Measurements from ENCODE around the gene RTF1. TPM values are rescaled to one million over a fixed set of nuclear protein-coding genes. Genes with fewer than 3 reads are reported as not detected.
A peak's percentile ranks its signal among the peaks of the same experiment; 100 is the strongest.

Gene RTF1
- total RNA-seq, 2 donors from 2014 or later = 18.2 to 23.5 TPM

GRCh38 chr15:41499109-41499851 is 82.4 kb downstream of the RTF1 start:
- intact Hi-C loops (cut with DNase I) = no loop called here
- no peak for ATAC-seq
- no peak for DNase-seq

DNA sequence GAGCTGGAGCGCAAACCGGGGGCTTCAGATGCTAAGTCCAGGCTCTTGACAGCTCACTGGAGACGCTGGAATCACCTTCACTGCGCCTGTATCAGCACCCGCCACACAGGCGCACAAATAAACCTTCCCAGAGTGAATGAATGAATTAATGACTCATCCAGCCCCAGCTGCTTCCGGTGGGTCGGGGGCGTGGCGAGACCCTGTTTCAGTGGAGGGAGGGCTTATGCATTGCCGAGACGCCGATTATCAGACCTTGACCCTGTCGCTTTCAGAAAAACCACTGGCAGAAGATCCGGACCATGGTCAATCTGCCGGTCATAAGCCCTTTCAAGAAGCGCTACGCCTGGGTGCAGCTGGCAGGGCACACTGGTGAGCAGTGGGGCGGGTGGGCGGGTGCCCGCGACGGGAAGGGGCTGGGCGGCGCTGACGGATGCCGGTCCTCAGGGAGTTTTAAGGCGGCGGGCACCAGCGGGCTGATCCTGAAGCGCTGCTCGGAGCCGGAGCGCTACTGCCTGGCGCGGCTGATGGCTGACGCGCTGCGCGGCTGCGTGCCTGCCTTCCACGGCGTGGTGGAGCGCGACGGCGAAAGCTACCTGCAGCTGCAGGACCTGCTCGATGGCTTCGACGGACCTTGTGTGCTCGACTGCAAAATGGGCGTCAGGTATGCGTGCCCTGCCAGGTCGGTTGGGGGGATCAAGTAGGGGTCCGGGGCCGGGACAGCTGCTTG is 84.5 kb downstream of the RTF1 start:
- ATAC-seq (peak; percentile 40 to 59), DNase-seq (no peak)

DNA sequence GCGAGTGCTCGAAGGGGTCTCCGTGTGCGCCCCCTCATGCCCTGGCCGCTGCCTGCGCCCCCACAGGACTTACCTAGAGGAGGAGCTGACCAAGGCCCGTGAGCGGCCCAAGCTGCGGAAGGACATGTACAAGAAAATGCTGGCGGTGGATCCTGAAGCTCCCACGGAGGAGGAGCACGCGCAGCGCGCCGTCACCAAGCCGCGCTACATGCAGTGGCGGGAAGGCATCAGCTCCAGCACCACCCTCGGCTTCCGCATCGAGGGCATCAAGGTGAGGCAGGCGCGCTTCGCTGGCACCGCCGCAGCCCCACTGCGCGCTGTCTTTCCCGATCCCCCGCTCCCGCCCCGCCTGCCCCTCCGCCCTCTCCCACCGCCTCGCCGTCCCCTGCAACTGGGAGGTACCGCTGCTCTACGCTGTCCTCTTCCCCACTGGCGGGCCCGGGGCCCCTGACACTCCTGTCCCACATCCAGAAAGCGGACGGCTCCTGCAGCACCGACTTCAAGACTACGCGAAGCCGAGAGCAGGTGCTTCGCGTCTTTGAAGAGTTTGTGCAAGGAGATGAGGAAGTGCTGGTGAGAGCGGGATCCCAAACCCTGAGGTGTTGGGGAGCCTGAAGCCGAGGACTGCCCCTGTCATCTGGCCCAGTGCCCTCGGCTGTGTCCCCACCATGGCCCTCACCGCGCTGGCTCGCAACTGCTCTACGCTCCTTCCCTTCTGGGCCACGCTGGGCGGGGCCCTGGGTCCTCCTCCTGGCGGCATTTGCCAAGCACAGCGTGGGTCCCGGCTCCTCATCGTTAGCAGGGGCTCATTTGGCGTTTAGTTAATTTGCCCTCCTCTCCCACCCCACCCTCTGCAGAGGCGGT is 85.3 kb downstream of the RTF1 start:
- DNase-seq = no peak
- ATAC-seq = peak in 1 of 2 donors; percentile 32
- intact Hi-C loops (cut with DNase I) = no loop called here

More for the DNA sequence above, 84.5 kb downstream of the RTF1 start:
- intact Hi-C loops (cut with DNase I) = no loop called here

- intact Hi-C loops (cut with DNase I) = no loop called here
- ATAC-seq (no peak), DNase-seq (no peak)
Observed at GRCh38 chr15:41502795-41503668, 86.1 kb downstream of the RTF1 start.

- DNase-seq = no peak
- intact Hi-C loops (cut with DNase I) = no loop called here
- ATAC-seq = no peak
Observed at GRCh38 chr15:41503669-41504010, 86.7 kb downstream of the RTF1 start.

DNA sequence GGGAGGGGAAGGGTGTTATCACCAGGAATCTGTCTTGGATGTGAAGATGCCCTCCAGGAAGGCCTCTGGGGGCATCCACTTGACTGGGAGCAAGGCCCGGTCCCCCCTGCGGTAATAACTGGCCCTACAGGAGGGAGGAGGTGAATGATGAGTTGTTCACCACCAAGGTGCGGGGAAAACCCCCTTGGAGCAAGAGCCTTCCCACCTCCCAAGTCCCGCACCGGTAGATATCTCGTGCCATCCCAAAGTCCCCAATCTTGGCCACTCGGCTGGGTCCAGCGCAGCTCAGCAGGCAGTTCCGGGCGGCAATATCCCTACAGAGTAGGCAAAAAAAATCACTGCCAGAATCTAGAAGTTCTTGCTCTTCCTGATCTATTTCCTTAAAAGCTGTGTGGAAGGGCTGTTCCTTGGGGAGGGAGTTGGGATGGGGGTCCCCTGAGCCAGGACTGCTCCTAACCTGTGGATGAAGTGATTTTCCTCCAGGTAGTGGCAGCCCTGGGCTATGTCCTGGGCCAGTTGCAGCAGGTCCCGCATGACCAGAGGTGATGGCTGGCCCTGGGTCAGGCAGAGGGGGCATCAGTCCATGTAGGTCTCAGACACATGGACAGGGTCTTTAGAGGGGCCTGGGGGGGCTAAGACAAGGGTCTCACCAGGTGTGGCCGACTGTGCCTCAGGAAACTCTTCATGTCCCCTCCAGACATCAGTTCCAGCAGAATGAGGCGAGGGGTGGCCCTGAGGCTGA is 88.0 kb downstream of the RTF1 start:
- ATAC-seq = no peak
- DNase-seq = no peak
- intact Hi-C loops (cut with DNase I) = no loop called here

- intact Hi-C loops (cut with DNase I) = no loop called here
- ATAC-seq (no peak), DNase-seq (no peak)
Observed at GRCh38 chr15:41505776-41506175, 88.9 kb downstream of the RTF1 start.

DNA sequence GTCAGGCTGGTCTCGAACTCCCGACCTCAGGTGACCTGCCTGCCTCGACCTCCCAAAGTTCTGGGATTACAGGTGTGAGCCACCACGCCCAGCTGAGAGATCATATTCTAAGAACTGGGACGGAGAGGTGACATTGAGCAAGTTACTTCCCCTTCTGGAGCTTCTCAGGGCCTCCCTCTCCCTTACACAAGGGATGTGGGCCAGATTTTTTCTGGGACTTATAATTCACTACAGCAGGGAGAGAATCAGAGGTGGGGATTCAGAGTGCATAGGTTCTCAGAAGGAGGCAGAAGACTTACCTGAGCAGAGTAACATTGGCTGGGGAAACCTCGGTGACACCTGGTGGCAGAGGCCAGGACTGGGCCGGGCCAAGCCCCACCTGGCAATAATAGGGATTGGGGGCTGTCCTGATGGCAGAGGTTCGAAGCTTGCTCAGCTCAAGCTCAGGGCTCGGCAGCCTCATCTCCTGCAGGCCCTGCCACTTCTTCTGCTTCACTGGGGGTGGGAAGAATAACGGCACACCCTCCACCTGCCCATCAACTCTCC is 90.0 kb downstream of the RTF1 start:
- ATAC-seq (no peak), DNase-seq (no peak)
- intact Hi-C loops (cut with DNase I) = no loop called here

- peak in 1 of 2 donors; percentile 20 for ATAC-seq
- intact Hi-C loops (cut with DNase I) = no loop called here
- no peak for DNase-seq
Observed at GRCh38 chr15:41507820-41508290, 91.0 kb downstream of the RTF1 start.

DNA sequence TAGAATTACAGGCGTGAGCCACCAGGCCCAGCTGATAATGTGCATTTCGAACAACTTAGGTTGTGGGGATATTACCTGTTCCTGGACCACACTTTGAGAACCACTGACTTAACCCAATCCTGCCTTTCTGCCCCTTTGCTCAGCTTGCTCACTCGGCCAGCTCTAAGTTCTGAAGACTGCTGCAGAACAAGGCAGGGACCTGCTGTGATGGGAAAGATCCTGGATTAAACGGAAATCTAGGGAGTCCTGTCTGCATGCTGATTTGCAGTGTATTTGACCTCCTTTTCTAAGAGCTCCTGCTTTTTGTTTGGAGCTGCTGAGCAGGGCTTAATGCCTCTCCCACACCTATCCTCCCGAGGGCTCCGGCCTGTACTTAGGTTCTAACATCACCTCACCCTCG is 93.8 kb downstream of the RTF1 start:
- no peak for DNase-seq
- ATAC-seq = no peak
- intact Hi-C loops (cut with DNase I) = no loop called here

DNA sequence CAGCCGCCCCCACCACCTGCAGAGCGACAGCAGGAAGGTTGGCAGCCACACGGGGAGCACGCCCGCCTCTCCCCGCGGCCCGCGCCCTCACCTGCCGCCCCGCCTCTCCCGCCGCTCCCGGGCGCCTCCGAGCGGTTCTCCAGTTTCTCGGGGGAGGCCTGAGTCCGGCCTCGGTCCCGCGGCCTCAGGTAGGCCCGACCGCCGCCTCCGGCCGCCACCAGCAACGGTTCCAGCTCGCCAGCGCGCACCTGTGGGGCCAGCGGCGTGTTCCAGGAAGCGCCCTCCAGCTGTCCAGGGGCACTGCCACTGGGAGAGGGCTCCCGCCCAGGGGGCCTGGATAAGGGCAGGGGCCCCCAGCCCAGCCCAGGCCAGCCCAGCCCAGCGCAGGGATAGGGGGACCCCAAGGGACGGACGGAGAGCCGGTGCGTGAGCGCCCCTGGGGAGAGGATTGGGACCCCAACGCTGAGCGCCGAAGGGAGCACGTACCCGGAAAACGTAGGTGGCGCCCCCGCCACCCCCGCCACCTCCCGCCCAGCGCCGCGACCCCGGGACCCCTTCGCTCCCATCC is 94.5 kb downstream of the RTF1 start:
- ATAC-seq = no peak
- intact Hi-C loops (cut with DNase I) = no loop called here
- DNase-seq = no peak

DNA sequence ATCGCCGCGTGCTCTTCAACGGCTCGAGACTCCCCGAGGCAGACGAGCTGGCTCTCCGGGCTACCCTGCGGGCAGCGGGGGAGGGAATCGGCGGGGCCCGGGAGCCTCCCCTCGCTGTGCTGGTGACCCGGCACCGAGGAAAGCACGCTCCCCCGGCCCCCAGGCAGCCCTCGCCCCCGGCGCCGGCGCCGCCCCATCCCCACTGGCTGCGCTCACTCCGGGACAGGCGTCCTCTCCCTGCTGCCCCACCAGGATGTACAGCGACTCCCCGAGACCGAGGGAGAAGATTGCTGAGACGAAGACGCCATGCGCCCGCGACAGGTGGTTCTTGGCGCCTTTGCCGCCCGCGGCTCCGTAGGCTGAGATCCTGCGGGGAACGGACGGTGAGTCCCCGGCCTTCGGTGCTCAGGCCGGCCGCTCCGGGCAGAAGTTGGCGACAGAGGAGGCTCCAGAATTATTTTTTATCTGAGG is 95.0 kb downstream of the RTF1 start:
- no peak for DNase-seq
- no peak for ATAC-seq
- intact Hi-C loops (cut with DNase I) = no loop called here

DNA sequence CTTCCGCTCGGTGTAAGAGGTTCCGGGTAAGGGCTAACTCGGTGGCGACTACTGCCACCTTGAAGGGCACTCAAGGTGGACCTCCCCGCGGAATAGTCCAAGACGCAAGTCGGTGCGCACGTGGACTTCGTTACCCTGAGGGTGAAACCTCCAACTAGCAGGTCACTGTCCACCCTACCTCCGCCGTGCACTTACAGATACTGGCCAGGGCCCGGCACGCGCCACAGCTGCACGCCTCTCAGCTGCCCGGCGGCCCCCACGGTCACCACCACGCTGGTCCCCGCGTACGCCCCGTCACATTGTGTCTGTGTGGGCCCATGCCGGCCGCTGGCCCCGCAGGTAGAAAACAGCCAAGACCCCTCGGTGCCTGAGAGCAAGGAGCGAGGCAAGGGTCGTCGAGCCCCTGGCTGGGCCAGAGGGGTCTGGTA is 95.6 kb downstream of the RTF1 start:
- ATAC-seq (peak in 1 of 2 donors; percentile 23), DNase-seq (no peak)
- intact Hi-C loops (cut with DNase I) = no loop called here

- peak; percentile 52 to 64 for ATAC-seq
- intact Hi-C loops (cut with DNase I) = no loop called here
- DNase-seq = peak; percentile 39
Observed at GRCh38 chr15:41512940-41513505, 96.1 kb downstream of the RTF1 start.

- ATAC-seq (peak; percentile 27 to 31), DNase-seq (peak; percentile 44)
- intact Hi-C loops (cut with DNase I) = no loop called here
Observed at GRCh38 chr15:41513506-41514227, 96.8 kb downstream of the RTF1 start, which contains the start of gene LTK. LTK (minus strand) TSS chr15:41513827; CDS start chr15:41513709, 118 bp downstream.

DNA sequence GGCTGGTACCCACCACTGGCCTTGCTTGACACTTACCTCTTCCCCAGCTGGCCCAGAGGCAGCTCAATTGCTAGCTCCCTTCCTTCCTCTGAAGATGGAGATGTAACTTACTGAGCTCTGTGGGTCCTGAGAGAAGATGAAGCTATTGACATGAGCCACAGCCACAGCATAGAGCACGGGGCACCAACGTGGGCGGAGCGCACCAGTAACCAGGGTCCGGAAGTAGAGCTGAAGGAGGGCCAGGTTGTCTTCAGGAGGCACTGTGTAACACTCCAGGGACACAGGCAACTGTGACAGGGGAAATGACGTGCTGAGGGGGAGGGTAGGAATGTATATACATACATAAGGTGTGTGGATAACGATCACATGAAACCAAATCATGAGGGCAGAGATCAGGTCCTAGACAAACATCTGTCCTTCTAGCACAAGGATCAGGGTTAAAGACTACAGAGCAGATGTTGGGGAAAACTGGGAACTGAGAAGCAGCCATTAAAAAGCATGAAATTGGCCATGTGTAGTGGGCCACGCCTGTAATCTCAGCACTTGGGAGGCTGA is 101.1 kb downstream of the RTF1 start:
- intact Hi-C loops (cut with DNase I) = no loop called here
- ATAC-seq (no peak), DNase-seq (no peak)
